Erythroblast (primary cell): Measurements from ENCODE around the gene SUN1.

Source experiments
- GATA1 ChIP-seq: IDR thresholded peaks from 2 replicates; pipeline ENCODE4 v1.6.1; 2011; ENCODE audit warnings: low read depth, mild to moderate bottlenecking, control low read depth, low read length, moderate library complexity
- POLR2A ChIP-seq: IDR thresholded peaks from 2 replicates; pipeline ENCODE4 v1.6.1; 2011; ENCODE audit warnings: mild to moderate bottlenecking, low read length

DNA sequence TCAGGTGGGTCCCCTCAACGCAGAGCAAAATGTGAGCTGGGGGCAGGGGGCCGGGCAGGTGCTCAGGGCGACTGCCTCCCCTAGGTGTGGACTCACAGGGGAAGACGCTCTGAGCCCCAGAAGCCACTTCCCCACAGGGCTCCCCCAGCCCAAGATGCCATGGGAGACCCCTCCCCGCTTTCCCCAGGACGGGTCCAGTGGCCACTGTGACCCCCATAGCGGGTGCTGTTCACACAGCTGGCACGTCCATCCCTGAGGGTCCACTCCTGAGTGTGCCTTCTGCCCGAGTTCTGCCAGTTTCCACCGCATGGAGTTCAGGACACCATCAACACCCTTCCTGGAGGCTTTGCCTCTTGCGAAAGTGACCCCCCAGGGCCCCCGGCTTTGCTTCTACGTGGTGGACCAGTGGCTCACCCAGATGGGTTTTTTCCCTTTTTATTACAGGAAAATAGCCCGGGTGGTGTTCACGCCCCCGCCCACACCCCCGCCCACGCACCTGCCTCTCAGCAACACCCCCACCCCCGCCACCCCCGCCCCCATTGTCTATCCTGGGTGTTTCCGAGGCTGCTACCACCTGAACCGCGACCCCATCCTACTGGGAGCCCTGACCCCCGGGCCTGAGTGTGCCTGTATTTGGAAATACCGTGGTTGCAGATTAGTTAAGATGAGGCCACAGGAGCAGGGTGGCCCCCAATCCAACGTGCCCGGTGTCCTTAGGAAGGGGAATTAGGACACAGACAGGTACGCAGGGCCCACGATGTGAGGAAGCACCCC lies 90.2 kb downstream of the SUN1 start:
- TF ChIP-seq POLR2A: no peak
- no peak for TF ChIP-seq GATA1
